ENCODE measurements around the gene BTBD19. TPM values are rescaled to one million over a fixed set of nuclear protein-coding genes. Genes with fewer than 3 reads are reported as not detected.

Gene BTBD19
- polyA plus RNA-seq, 1 of the 3 experiments (the other 2 are of a cell fraction) = 36.9 TPM

DNA sequence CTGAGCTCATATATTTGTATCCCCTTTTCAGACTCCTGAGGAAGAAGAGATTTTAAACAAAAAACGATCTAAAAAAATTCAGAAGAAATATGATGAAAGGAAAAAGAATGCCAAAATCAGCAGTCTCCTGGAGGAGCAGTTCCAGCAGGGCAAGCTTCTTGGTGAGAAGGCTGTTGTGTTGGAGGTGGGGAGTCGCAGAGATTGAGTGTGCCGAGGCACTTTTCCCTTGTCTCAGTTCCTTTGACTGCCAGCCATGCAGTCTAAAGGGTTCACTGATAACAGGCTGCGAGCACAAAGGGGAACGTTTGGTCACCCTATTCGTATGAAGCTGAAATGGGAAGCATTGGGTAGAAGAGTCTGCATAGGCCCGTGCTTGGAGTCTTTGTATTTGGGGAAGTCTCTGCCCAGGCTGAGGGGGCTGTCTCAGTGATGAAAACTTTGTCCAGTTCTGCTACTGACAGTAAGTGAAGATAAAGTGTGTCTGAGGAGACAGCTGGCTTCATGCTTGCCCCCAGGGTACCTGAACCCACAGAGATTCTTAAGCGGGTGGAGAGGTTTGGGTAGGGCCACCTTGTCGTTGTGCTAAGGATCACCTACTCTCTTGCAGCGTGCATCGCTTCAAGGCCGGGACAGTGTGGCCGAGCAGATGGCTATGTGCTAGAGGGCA lies 30.2 kb upstream of the BTBD19 start (continued):
- TF ChIP-seq, protein P1, sequence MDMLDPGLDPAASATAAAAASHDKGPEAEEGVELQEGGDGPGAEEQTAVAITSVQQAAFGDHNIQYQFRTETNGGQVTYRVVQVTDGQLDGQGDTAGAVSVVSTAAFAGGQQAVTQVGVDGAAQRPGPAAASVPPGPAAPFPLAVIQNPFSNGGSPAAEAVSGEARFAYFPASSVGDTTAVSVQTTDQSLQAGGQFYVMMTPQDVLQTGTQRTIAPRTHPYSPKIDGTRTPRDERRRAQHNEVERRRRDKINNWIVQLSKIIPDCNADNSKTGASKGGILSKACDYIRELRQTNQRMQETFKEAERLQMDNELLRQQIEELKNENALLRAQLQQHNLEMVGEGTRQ (IDR thresholded peaks at IDR 0.05; ENCODE audit: borderline replicate concordance, low read depth, low read length) = no peak
- TF ChIP-seq NFIC (IDR thresholded peaks at IDR 0.05; ENCODE audit: borderline replicate concordance) (no peak), MXI1 (IDR thresholded peaks at IDR 0.05; ENCODE audit: low read depth, low read length) (no peak), NRF1 (IDR thresholded peaks at IDR 0.05; ENCODE audit: low read depth, low read length) (no peak), GATA2 (CRISPR knock-in tag; IDR thresholded peaks at IDR 0.05) (no peak), TAF1 (IDR thresholded peaks at IDR 0.05; ENCODE audit: borderline replicate concordance, low read depth, low read length) (no peak), TEAD4 (IDR thresholded peaks at IDR 0.05; ENCODE audit: borderline replicate concordance, insufficient read depth) (no peak)
- TF ChIP-seq, protein P2, sequence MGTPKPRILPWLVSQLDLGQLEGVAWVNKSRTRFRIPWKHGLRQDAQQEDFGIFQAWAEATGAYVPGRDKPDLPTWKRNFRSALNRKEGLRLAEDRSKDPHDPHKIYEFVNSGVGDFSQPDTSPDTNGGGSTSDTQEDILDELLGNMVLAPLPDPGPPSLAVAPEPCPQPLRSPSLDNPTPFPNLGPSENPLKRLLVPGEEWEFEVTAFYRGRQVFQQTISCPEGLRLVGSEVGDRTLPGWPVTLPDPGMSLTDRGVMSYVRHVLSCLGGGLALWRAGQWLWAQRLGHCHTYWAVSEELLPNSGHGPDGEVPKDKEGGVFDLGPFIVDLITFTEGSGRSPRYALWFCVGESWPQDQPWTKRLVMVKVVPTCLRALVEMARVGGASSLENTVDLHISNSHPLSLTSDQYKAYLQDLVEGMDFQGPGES (IDR thresholded peaks at IDR 0.05; ENCODE audit: low read depth, low read length) = no peak

DNA sequence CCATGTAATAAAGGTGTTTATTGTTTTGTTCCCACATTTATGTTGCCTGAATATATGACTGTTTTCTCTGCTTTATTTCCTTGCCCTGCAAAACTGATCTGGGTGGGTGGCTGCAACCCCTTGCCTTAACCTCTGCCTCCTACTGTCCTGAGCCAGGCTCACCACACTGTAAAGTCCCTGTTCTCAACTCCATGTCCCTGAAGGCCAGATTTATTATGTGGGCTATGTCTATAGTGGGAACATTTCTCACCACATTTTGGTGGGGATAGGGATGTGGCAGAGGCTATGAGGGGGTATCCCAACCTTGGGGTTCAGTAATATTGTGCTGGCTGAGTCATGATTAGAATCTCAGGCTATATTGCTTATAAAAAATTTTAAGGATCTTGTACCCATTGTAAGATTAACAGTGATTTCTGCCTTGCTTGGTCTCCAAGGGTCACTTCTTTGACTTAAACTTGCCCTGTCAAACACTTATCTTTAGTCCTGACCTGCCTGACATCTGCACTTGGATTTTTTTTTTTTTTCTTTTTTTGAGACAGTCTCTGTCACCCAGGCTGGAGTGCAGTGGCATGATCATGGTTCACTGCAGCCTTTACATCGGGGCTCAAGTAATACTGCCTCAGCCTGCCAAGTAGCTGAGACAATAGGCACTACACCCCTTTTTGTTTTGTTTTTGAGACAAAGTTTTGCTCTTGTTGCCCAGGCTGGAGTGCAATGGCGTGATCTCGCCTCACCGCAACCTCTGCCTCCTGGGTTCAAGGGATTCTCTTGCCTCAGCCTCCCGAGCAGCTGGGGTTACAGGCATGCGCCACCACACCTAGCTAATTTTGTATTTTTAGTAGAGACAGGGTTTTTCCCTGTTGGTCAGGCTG lies 29.4 kb upstream of the BTBD19 start:
- ChIA-PET POLR2A (interaction anchor here (0.6 kb wide), 1 partner anchor 36 kb away, joined by 3 read pairs; no protein-coding TSS in a partner anchor), CTCF (interaction anchor here (1.3 kb wide), 1 partner anchor 21 kb away, joined by 4 read pairs; the partner anchor contains the start of gene PLK3)
- no peak overlapping the region for H3K27ac ChIP-seq (ENCODE audit: low read depth in 2 of 2, low read length in 1 of 2)
- H3F3A ChIP-seq (replicated peaks; ENCODE audit: insufficient read depth) = peaks cover 69% of the 10 kb centered on the region
- DNase-seq = no peak
- H3K4me1 ChIP-seq (ENCODE audit: control insufficient read depth in 1 of 2, insufficient read depth in 2 of 2, low read depth in 1 of 2, low read length in 1 of 2) = peaks cover 14 to 20% of the 10 kb centered on the region in 2 experiments; a peak in 3 of 4 replicates
- peak overlapping the region; percentile 98 for H3K4me2 ChIP-seq
- H3K9me3 ChIP-seq = no peaks in the 10 kb centered on the region
- no peaks in the 10 kb centered on the region for H3K27me3 ChIP-seq (ENCODE audit: insufficient read depth)
- peaks cover 22 to 58% of the 10 kb centered on the region in 2 experiments for H3K36me3 ChIP-seq (replicated peaks in 1 of 2; ENCODE audit: control insufficient read depth in 1 of 2, insufficient read depth in 2 of 2, low read length in 1 of 2)
- H3K79me2 ChIP-seq (ENCODE audit: insufficient read depth) = peaks cover 56% of the 10 kb centered on the region
- peaks cover 41% of the 10 kb centered on the region for H4K20me1 ChIP-seq (ENCODE audit: insufficient read depth)
- no peaks in the 10 kb centered on the region for H3K9me2 ChIP-seq
- H3K9ac ChIP-seq = no peak overlapping the region
- TF ChIP-seq YY1 (IDR thresholded peaks at IDR 0.05; ENCODE audit: low read depth) = no peak
- no peak for TF ChIP-seq MEF2A (IDR thresholded peaks at IDR 0.05; ENCODE audit: borderline replicate concordance, low read depth)
- TF ChIP-seq CHD2 (IDR thresholded peaks at IDR 0.05; ENCODE audit: low read length, partially characterized antibody) = no peak
- no peak for TF ChIP-seq TCF12 (IDR thresholded peaks at IDR 0.05)
- no peak for TF ChIP-seq PBX3 (IDR thresholded peaks at IDR 0.05)
- no peak overlapping the region for H2AFZ ChIP-seq (ENCODE audit: low read depth)
- H3K4me3 ChIP-seq (ENCODE audit: low read depth in 2 of 2, low read length in 1 of 2) = no peak overlapping the region
- 99% methylated on average over 5 of the region's 6 CpGs for WGBS (ENCODE audit: low lambda C conversion rate)

All from SK-N-SH (cell line).